IPS DF 19.7 (cell line): ENCODE data around the gene PRPF19.
"Not testable (repeated sequence)": the region's sequence is repeated elsewhere in the genome, so short reads cannot be mapped to it uniquely, and the experiment has no call there.

Source experiments
- DNase-seq: peaks from one replicate; pipeline ENCODE4 v3.0.0-alpha.2; 2013; ENCODE audit warnings: low read depth, low spot score

Gene PRPF19

GRCh38 chr11:60923800-60924109, 17.4 kb upstream of the PRPF19 start:
- DNase-seq = no peak

DNA sequence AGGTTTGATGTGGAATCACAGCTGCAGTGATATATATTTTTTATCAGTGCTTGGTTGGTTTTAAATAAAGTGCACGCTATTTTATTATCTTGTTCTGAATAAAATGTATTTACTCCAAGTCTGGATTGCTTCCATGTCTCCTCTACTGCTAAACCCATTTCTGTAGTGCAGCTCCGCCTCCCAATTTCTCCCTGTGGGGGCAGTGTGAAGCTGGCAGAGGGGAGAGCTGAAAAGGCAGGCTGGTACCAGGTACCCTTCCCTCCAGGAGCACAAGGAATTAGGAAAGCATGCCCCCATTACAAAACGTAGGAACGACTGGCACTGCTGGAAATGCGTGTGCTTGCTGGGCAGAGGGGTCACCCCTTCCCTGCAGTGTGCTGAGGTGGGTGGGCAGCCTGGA, 16.9 kb upstream of the PRPF19 start:
- DNase-seq = no peak

- no peak for DNase-seq
These were observed 16.5 kb upstream of the PRPF19 start for GRCh38 chr11:60922906-60923305.

DNA sequence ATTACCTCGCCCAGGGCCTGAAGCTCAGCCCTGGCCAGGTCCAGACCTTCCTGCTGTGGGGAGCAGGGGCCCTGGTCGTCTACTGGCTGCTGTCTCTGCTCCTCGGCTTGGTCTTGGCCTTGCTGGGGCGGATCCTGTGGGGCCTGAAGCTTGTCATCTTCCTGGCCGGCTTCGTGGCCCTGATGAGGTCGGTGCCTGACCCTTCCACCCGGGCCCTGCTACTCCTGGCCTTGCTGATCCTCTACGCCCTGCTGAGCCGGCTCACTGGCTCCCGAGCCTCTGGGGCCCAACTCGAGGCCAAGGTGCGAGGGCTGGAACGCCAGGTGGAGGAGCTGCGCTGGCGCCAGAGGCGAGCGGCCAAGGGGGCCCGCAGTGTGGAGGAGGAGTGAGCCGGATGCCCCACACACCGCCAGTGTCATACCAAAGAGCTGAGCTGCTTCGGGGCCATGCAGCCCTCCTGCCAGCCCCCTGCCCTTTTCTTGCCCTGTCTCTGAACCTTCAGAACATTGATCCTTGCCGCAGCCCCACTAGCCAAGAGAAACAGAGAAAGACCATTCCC, 15.5 kb upstream of the PRPF19 start:
- DNase-seq = no peak

GRCh38 chr11:60921259-60921658, 14.9 kb upstream of the PRPF19 start:
- DNase-seq = no peak

GRCh38 chr11:60919956-60920355, 13.6 kb upstream of the PRPF19 start:
- DNase-seq = no peak

DNA sequence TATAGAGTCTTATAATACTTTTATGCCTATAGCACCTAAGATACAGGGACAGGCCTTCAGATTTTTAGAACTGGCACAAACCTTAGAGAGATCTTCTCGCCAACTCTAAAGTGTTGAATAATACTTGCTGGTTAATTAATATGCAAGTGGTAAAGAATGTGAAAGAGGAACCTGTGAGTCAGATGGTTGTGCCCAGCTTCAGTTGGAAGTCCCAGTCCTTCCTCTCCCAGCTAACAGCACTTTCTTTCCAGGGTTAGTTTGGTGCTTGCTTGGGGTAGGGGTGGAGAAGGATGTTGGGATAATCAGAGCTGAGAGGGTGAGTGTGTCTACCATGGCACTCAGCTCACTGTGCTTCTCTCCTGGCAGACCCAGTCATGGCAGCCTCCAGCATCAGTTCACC, 12.9 kb upstream of the PRPF19 start:
- no peak for DNase-seq

GRCh38 chr11:60918939-60919265, 12.5 kb upstream of the PRPF19 start:
- no peak for DNase-seq

DNA sequence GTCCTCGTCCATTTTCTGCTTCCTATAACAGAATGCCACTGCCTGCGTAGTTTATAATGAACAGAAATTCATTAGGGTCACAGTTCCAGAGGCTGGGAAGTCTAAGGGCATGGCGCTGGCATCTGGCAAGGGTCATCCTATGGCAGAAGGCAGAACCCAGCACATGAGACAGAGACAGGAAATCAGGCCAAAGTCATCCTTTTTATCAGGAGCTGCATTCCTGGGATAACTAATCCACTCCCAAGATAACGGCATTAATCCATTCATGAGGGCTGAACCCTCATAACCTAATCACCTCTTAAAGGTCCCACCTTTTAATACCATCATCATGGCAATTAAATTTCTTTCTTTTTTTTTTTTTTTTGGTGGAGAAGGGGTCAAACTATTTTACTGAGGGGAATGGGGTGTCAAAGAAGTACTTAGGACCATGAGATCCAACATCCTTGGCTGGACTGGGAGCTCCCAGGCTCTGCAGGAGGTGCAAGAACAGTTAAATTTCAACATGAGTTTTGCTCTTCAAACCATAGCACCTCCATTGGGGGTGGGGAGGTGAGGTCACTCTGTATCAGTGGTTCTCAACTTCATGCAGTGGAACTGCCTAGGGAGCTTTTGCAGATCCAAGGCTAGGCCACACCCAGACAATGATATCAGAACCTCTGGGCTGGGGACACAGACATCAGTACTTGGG, 12.0 kb upstream of the PRPF19 start:
- no peak for DNase-seq

DNA sequence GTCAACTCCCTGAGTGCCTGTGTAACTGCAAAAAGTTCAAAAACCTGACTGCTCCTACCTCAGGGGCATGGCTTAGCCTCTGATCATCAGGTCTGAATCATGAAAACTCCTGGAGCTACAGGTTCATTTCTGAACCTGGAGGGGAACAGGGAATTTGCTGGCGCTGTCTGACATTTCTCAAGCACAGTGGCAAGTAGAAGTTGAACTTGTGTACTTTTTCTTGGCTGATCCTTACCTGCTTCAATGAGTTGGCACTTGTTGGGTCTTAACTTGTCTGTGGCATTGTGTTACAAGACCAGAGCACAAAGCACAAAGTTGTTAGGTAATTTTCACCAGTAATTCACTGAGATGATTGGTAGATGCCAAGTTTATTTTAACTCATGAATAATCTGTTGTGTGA, 10.9 kb upstream of the PRPF19 start:
- no peak for DNase-seq

DNA sequence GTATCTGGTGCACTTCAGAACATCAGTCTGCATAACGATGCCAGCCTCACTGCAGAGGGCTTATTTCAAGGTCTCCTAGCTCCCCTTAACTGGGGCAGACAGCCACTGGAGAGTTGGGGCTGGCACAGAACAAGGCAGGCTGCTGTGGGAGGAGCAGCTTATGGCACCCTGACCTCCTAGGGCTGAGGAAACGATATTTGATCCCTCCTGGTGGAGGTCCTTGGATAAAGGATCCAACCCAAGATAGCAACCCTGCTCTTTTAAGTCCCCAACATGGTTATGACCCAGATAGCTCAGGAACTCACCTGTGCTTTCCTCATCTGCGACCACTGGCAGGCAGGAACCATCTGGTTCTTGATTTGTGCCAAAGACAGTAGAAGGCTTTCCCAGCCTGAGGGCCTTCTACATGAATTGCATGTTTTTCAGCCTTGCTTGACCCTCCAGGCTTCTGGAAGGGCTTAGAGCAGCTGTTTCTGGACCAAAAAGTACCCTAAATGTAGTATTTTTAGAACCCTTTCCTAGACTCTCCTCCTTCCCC, 10.4 kb upstream of the PRPF19 start:
- DNase-seq = no peak

- DNase-seq = peak; percentile 59
These were observed 9.0 kb upstream of the PRPF19 start for GRCh38 chr11:60915248-60915914.

DNA sequence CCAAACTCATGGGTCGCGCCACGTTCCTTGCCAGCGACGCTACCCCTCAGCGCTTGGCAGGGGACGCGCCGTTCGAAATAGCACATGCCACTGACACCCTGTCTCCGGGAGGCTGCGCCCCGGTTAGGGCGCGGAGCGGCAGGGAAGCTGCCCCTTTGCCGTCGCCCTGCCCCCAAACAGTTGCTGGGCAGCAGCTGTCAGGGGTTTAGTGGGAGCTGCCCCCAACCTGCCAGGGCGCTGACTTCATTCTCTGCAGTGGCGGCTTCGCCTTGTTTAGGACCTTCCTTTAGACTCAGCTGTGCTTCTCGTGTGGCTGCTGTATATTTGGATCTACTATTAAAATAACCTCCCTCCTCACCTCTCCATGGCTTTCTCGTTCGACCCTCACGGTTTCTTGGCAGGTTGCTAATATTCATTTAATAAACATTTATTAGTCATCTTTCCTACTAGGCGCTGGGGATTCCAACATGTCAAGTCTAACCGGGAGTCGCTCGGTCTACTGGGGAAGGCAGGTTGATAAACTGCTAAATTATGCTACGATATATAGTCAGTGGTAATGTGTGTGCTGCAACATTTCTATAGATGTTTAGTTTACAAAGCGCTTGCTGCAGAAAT, 8.4 kb upstream of the PRPF19 start:
- DNase-seq = no peak

DNA sequence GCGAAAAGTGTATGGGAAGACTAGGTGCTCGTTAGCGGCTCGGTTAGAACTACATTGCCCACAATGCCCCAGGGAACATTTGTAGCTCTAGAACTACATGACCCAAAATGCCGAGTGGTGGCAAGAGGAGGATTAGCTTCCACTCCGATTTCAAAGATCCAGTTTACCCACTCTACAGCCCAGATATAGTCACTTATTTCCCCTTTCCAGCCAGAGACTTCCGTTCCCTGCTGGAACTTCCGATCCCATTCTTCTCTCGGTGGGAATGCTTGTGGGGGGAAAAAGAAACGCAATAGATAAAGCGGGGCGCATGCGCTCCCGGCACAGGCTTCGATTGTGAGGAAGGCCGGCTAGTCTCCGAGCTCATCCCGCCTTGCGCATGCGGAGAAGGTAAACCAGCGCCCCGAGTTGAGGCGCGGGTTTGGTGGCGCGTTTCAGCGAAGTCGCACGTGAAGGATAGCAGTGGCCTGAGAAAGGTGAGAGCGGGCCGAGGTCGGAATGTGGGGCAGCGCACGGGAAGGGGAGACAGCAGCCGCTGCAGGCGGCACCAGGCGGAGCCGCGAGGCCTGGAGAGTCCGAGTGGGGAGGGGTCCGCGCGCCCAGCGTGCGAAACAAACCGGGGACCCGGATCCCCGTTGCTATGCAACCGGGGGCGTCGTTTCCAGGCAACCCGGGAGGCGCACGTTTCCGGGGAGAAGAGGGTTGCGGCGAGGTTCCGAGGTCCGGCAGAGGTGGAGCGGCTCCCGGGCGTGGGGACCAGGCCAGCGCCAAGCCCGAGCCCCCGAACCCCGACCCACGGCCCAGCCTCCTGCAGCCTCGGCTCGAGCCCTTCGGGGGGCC, 7.6 kb upstream of the PRPF19 start, which contains the start of gene TMEM109:
Gene TMEM109 (plus strand): TSS at position 366 of the 840 bp plus-strand sequence. CDS start 5,536 bp downstream, outside the sequence.
- DNase-seq = peak; percentile 75

DNA sequence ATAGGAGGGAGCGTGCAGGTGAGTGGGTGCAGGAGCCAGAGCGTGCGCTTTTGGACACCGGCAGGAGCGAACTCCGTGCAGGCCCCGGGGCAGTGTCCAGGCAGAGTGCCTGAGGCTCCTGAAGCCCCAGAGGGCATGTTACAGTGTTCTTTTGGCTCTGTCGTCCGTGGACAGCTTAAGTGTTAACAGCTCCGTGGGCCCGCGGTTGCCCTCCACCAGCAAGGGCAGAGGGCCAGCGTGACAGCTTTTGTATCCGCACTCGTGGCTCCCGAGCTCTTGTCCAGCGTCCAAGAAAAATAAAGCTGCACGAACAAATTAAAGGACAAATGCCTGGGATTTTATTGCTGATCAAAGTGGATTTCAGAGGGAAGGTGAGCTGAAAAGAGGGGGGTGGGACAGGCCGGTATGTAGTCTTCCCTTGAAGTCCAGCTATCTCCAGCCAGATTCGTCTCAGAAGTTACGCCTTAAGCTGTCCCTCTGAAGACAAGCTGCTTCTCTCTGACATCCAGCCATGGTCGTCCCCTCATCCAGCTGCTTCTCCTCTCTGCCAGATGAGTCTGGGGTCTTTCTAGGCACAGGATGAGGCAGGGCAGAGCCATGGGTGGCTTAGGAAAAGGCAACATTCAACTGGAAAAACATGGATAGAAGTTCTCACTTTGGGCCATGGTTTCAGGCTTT, 6.6 kb upstream of the PRPF19 start:
- DNase-seq = no peak

DNA sequence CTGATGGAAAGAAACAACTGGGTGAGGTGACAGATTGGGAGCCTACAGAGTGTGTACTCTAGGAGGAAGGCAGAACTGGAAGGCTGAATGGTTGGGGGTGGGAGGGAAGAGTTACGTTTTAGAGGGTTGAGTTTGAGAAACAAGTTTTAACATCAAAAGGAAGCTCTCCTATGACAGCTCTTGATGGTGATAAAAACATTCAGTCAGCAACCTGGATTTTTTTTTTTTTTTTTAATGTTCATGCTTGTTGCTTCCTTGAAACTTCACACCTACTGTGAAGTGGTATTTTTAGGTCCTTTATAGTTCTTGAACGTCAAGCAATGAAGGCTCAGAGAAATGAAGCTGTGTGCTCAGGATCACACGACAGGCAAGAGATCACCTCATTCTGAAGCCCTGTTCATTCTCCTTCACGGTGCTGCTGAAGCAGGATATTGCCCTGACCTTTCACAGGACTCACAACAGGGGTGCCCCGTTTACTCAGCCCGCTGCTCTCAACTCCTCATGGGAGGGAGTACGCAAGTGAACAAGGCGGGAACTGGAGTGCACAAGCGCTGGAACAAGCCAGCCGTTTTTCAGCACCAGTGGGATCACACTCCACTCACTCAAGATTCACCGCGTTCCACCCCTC, 6.0 kb upstream of the PRPF19 start:
- DNase-seq = no peak

GRCh38 chr11:60910711-60911380, 4.5 kb upstream of the PRPF19 start:
- DNase-seq = no peak

DNA sequence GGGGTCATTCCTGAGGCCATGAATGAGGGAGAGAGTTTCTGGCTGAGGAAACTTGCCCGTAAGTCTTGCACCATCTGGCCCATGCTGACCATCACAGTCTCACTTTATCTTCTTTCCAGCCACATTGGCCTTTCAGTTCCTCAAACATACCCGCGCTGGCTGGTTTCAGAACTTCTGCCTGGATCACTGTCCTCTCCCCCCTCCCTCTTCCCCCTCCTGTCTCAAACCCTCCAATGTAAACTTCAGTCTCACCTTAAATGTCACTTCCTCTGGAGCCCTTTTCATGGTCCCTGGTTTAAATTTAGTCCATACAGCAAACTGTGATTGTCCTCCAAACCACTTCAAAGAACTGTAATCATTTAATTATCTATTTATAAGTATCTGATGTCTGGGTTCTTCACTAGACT, 3.9 kb upstream of the PRPF19 start:
- DNase-seq = no peak

GRCh38 chr11:60909680-60910280, 3.4 kb upstream of the PRPF19 start:
- not testable (repeated sequence) for DNase-seq

GRCh38 chr11:60908803-60909202, 2.4 kb upstream of the PRPF19 start:
- no peak for DNase-seq
